Measurements from ENCODE around the gene ANO1. TPM values are rescaled to one million over a fixed set of nuclear protein-coding genes. Genes with fewer than 3 reads are reported as not detected.

ANO1 gene
- total and polyA plus RNA-seq, 2 donors: 0.38 to 1.5 TPM

DNA sequence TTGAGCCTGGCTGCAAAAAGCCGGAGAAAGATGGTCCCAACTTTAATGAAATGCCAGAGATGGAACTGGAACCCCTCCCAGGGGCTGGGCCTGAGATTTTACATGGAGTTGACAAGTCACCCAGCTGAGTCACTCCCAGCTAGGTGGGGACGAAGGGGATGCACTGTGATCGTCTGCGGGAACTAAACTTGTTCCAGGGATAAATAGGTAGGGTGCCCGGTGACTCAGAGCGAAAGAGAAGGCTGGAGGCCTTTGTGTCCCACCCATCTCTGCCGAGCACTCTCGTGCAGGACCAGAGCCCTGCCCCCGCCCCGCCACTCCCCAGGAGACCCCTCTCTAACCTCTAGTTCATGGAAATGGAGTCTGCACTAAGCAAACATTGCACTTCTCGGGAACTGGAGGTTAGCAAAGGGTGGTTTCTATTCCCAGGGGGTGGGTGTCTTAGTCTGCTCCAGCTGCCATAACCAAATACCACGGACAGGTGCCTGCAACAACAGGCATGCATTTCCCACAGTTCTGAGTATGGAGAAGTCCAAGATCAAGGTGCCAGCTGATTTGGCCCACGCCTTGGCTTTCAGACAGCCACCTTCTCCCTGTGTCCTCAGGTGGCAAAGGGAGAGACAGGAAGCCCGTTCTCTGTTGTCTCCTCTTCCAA lies 64.2 kb downstream of the ANO1 start:
- 42% methylated on average over 14 of the region's 14 CpGs for WGBS

DNA sequence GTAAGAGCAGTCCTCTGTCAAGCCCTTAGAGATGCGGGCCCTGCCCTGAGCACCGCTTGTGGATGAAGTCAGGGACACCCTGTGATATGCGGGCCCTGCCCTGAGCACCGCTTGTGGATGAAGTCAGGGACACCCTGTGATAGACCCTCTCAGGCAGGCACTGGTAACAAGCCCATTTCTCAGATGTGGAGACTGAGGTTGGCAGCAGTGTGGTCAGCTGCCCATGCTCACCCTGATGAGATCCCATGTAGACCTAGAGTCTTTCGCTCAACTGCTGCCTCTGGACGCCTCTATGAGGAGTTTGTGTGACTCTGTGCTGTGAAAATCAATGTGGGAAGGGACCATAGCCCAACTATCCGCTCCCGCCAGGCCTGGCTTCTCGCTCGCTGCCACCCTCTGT lies 66.1 kb downstream of the ANO1 start:
- Histone ChIP-seq H3K9me3 (ENCODE audit: control insufficient read depth in 2 of 2, insufficient read depth in 1 of 2, low read length in 1 of 2) (no peaks in the 10 kb centered on the region), H3K27ac (ENCODE audit: low read depth in 1 of 2, low read length in 1 of 2) (no peak overlapping the region), H3K36me3 (ENCODE audit: control insufficient read depth in 2 of 2, insufficient read depth in 2 of 2, low read length in 1 of 2) (no peaks in the 10 kb centered on the region), H3K27me3 (ENCODE audit: control insufficient read depth in 2 of 2, insufficient read depth in 1 of 2, low read length in 1 of 2) (peaks cover 29 to 69% of the 10 kb centered on the region in 2 donors), H3K4me1 (ENCODE audit: control insufficient read depth in 2 of 2, insufficient read depth in 2 of 2, low read length in 2 of 2) (no peaks in the 10 kb centered on the region), H3K4me3 (ENCODE audit: low read length in 2 of 2) (no peak overlapping the region)
- WGBS: 95% methylated on average over 10 of the region's 10 CpGs
- no peak for DNase-seq (ENCODE audit: low read depth in 6 of 9, low spot score in 9 of 9)

More for the DNA sequence above, 64.2 kb downstream of the ANO1 start:
- H3K4me1 ChIP-seq (ENCODE audit: control insufficient read depth in 2 of 2, insufficient read depth in 2 of 2, low read length in 2 of 2): no peaks in the 10 kb centered on the region
- peaks cover 29 to 60% of the 10 kb centered on the region in 2 donors for H3K27me3 ChIP-seq (ENCODE audit: control insufficient read depth in 2 of 2, insufficient read depth in 1 of 2, low read length in 1 of 2)
- no peaks in the 10 kb centered on the region for H3K36me3 ChIP-seq (ENCODE audit: control insufficient read depth in 2 of 2, insufficient read depth in 2 of 2, low read length in 1 of 2)
- no peak overlapping the region for H3K4me3 ChIP-seq (ENCODE audit: low read length in 2 of 2)
- no peaks in the 10 kb centered on the region for H3K9me3 ChIP-seq (ENCODE audit: control insufficient read depth in 2 of 2, insufficient read depth in 1 of 2, low read length in 1 of 2)
- no peak for DNase-seq (ENCODE audit: low read depth in 6 of 9, low spot score in 9 of 9)
- no peak overlapping the region for H3K27ac ChIP-seq (ENCODE audit: low read depth in 1 of 2, low read length in 1 of 2)

- no peaks in the 10 kb centered on the region for H3K36me3 ChIP-seq (ENCODE audit: control insufficient read depth in 2 of 2, insufficient read depth in 2 of 2, low read length in 1 of 2)
- H3K27me3 ChIP-seq (ENCODE audit: control insufficient read depth in 2 of 2, insufficient read depth in 1 of 2, low read length in 1 of 2): peaks cover 24 to 67% of the 10 kb centered on the region in 2 donors
- H3K9me3 ChIP-seq (ENCODE audit: control insufficient read depth in 2 of 2, insufficient read depth in 1 of 2, low read length in 1 of 2): no peaks in the 10 kb centered on the region
- no peak overlapping the region for H3K27ac ChIP-seq (ENCODE audit: low read depth in 1 of 2, low read length in 1 of 2)
- no peak for DNase-seq (ENCODE audit: low read depth in 6 of 9, low spot score in 9 of 9)
- WGBS: 88% methylated on average over 6 of the region's 6 CpGs
- H3K4me1 ChIP-seq (ENCODE audit: control insufficient read depth in 2 of 2, insufficient read depth in 2 of 2, low read length in 2 of 2): no peaks in the 10 kb centered on the region
- no peak overlapping the region for H3K4me3 ChIP-seq (ENCODE audit: low read length in 2 of 2)
These were observed 67.0 kb downstream of the ANO1 start for GRCh38 chr11:70145071-70145470.

- H3K36me3 ChIP-seq (ENCODE audit: control insufficient read depth in 2 of 2, insufficient read depth in 2 of 2, low read length in 1 of 2): no peaks in the 10 kb centered on the region
- H3K4me3 ChIP-seq (ENCODE audit: low read length in 2 of 2): no peak overlapping the region
- peaks cover 24 to 62% of the 10 kb centered on the region in 2 donors for H3K27me3 ChIP-seq (ENCODE audit: control insufficient read depth in 2 of 2, insufficient read depth in 1 of 2, low read length in 1 of 2)
- WGBS: 90% methylated on average over 4 of the region's 4 CpGs
- H3K27ac ChIP-seq (ENCODE audit: low read depth in 1 of 2, low read length in 1 of 2): no peak overlapping the region
- no peaks in the 10 kb centered on the region for H3K4me1 ChIP-seq (ENCODE audit: control insufficient read depth in 2 of 2, insufficient read depth in 2 of 2, low read length in 2 of 2)
- DNase-seq (ENCODE audit: low read depth in 6 of 9, low spot score in 9 of 9): no peak
- no peaks in the 10 kb centered on the region for H3K9me3 ChIP-seq (ENCODE audit: control insufficient read depth in 2 of 2, insufficient read depth in 1 of 2, low read length in 1 of 2)
These were observed 67.7 kb downstream of the ANO1 start for GRCh38 chr11:70145841-70146240.

GRCh38 chr11:70146299-70146698 lies 68.2 kb downstream of the ANO1 start:
- no peak for DNase-seq (ENCODE audit: low read depth in 6 of 9, low spot score in 9 of 9)
- H3K4me1 ChIP-seq (ENCODE audit: control insufficient read depth in 2 of 2, insufficient read depth in 2 of 2, low read length in 2 of 2): no peaks in the 10 kb centered on the region
- H3K27me3 ChIP-seq (ENCODE audit: control insufficient read depth in 2 of 2, insufficient read depth in 1 of 2, low read length in 1 of 2): peaks cover 22 to 61% of the 10 kb centered on the region in 2 donors
- H3K4me3 ChIP-seq (ENCODE audit: low read length in 2 of 2): no peak overlapping the region
- no peaks in the 10 kb centered on the region for H3K9me3 ChIP-seq (ENCODE audit: control insufficient read depth in 2 of 2, insufficient read depth in 1 of 2, low read length in 1 of 2)
- no peaks in the 10 kb centered on the region for H3K36me3 ChIP-seq (ENCODE audit: control insufficient read depth in 2 of 2, insufficient read depth in 2 of 2, low read length in 1 of 2)
- 77% methylated on average over 10 of the region's 10 CpGs for WGBS
- H3K27ac ChIP-seq (ENCODE audit: low read depth in 1 of 2, low read length in 1 of 2): no peak overlapping the region

GRCh38 chr11:70146895-70147520 lies 68.9 kb downstream of the ANO1 start:
- DNase-seq (ENCODE audit: low read depth in 6 of 9, low spot score in 9 of 9): no peak
- WGBS: 50% methylated on average over 14 of the region's 14 CpGs

GRCh38 chr11:70147668-70148067 lies 69.6 kb downstream of the ANO1 start:
- Histone ChIP-seq H3K27me3 (ENCODE audit: control insufficient read depth in 2 of 2, insufficient read depth in 1 of 2, low read length in 1 of 2) (peaks cover 8 to 51% of the 10 kb centered on the region in 2 donors), H3K4me3 (ENCODE audit: low read length in 2 of 2) (no peak overlapping the region), H3K4me1 (ENCODE audit: control insufficient read depth in 2 of 2, insufficient read depth in 2 of 2, low read length in 2 of 2) (no peaks in the 10 kb centered on the region), H3K36me3 (ENCODE audit: control insufficient read depth in 2 of 2, insufficient read depth in 2 of 2, low read length in 1 of 2) (no peaks in the 10 kb centered on the region), H3K27ac (ENCODE audit: low read depth in 1 of 2, low read length in 1 of 2) (no peak overlapping the region), H3K9me3 (ENCODE audit: control insufficient read depth in 2 of 2, insufficient read depth in 1 of 2, low read length in 1 of 2) (no peaks in the 10 kb centered on the region)
- WGBS: 78% methylated on average over 13 of the region's 13 CpGs
- no peak for DNase-seq (ENCODE audit: low read depth in 6 of 9, low spot score in 9 of 9)

More at GRCh38 chr11:70146895-70147520, 68.9 kb downstream of the ANO1 start:
- Histone ChIP-seq H3K27me3 (ENCODE audit: control insufficient read depth in 2 of 2, insufficient read depth in 1 of 2, low read length in 1 of 2) (peaks cover 15 to 54% of the 10 kb centered on the region in 2 donors), H3K27ac (ENCODE audit: low read depth in 1 of 2, low read length in 1 of 2) (no peak overlapping the region), H3K36me3 (ENCODE audit: control insufficient read depth in 2 of 2, insufficient read depth in 2 of 2, low read length in 1 of 2) (no peaks in the 10 kb centered on the region), H3K4me3 (ENCODE audit: low read length in 2 of 2) (no peak overlapping the region), H3K4me1 (ENCODE audit: control insufficient read depth in 2 of 2, insufficient read depth in 2 of 2, low read length in 2 of 2) (no peaks in the 10 kb centered on the region), H3K9me3 (ENCODE audit: control insufficient read depth in 2 of 2, insufficient read depth in 1 of 2, low read length in 1 of 2) (no peaks in the 10 kb centered on the region)

GRCh38 chr11:70151671-70152070 lies 73.6 kb downstream of the ANO1 start:
- WGBS: 97% methylated on average over 9 of the region's 9 CpGs
- H3K9me3 ChIP-seq (ENCODE audit: control insufficient read depth in 2 of 2, insufficient read depth in 1 of 2, low read length in 1 of 2): no peaks in the 10 kb centered on the region
- no peak overlapping the region for H3K27ac ChIP-seq (ENCODE audit: low read depth in 1 of 2, low read length in 1 of 2)
- H3K4me3 ChIP-seq (ENCODE audit: low read length in 2 of 2): no peak overlapping the region
- H3K4me1 ChIP-seq (ENCODE audit: control insufficient read depth in 2 of 2, insufficient read depth in 2 of 2, low read length in 2 of 2): no peaks in the 10 kb centered on the region
- peaks cover 0 to 28% of the 10 kb centered on the region in 2 donors for H3K27me3 ChIP-seq (ENCODE audit: control insufficient read depth in 2 of 2, insufficient read depth in 1 of 2, low read length in 1 of 2)
- no peak for DNase-seq (ENCODE audit: low read depth in 6 of 9, low spot score in 9 of 9)
- H3K36me3 ChIP-seq (ENCODE audit: control insufficient read depth in 2 of 2, insufficient read depth in 2 of 2, low read length in 1 of 2): no peaks in the 10 kb centered on the region

GRCh38 chr11:70153133-70153727 lies 75.1 kb downstream of the ANO1 start:
- Histone ChIP-seq H3K9me3 (ENCODE audit: control insufficient read depth in 2 of 2, insufficient read depth in 1 of 2, low read length in 1 of 2) (no peaks in the 10 kb centered on the region), H3K4me3 (ENCODE audit: low read length in 2 of 2) (no peak overlapping the region), H3K27ac (ENCODE audit: low read depth in 1 of 2, low read length in 1 of 2) (no peak overlapping the region), H3K27me3 (ENCODE audit: control insufficient read depth in 2 of 2, insufficient read depth in 1 of 2, low read length in 1 of 2) (peaks cover 0 to 13% of the 10 kb centered on the region in 2 donors), H3K4me1 (ENCODE audit: control insufficient read depth in 2 of 2, insufficient read depth in 2 of 2, low read length in 2 of 2) (no peaks in the 10 kb centered on the region), H3K36me3 (ENCODE audit: control insufficient read depth in 2 of 2, insufficient read depth in 2 of 2, low read length in 1 of 2) (no peaks in the 10 kb centered on the region)
- DNase-seq (ENCODE audit: low read depth in 6 of 9, low spot score in 9 of 9): no peak
- WGBS: 74% methylated on average over 7 of the region's 7 CpGs
